Mesendoderm (in vitro differentiated cells): ENCODE results near the gene VAV3.

ENCODE experiments used
- DNase-seq: peaks from one replicate; pipeline ENCODE4 v3.0.0; 2013
- H2AK5ac ChIP-seq: 2 replicates; pipeline ENCODE4 v1.6.1; 2013; ENCODE audit warnings: low read length, inconsistent platforms
- H2BK120ac ChIP-seq: 2 replicates; pipeline ENCODE4 v1.6.1; 2013; ENCODE audit warnings: low read depth, mild to moderate bottlenecking, low read length, moderate library complexity, mixed read lengths
- H2BK15ac ChIP-seq: replicated peaks from 2 replicates; pipeline ENCODE4 v1.6.1; 2013; ENCODE audit warnings: low read depth, mild to moderate bottlenecking, moderate library complexity
- H2BK5ac ChIP-seq: 2 replicates; pipeline ENCODE4 v1.6.1; 2013; ENCODE audit warnings: low read length, inconsistent platforms
- H3K18ac ChIP-seq: 2 replicates; pipeline ENCODE4 v1.6.1; 2013; ENCODE audit warnings: mild to moderate bottlenecking, low read length, mixed read lengths
- H3K23ac ChIP-seq: one replicate; pipeline ENCODE4 v1.6.1; 2013; ENCODE audit warnings: low read length
- H3K27ac ChIP-seq: 2 replicates; pipeline ENCODE4 v1.5.1; 2013; ENCODE audit warnings: low read depth, mild to moderate bottlenecking, inconsistent platforms, low read length, moderate library complexity
- H3K27me3 ChIP-seq: 2 replicates; pipeline ENCODE4 v1.6.1; 2013; ENCODE audit warnings: low read length, control low read depth, mild to moderate bottlenecking, inconsistent platforms; ENCODE audit not compliant: insufficient read depth, poor library complexity
- H3K36me3 ChIP-seq: 2 replicates; pipeline ENCODE4 v1.6.1; 2013; ENCODE audit warnings: low read length, inconsistent platforms; ENCODE audit not compliant: control insufficient read depth, insufficient read depth
- H3K4ac ChIP-seq: one replicate; pipeline ENCODE4 v1.6.1; 2013; ENCODE audit warnings: low read depth, mild to moderate bottlenecking, low read length, moderate library complexity
- H3K4me1 ChIP-seq: 2 replicates; pipeline ENCODE4 v1.6.1; 2013; ENCODE audit warnings: low read depth, low read length, inconsistent platforms; ENCODE audit not compliant: control insufficient read depth
- H3K4me2 ChIP-seq: 2 replicates; pipeline ENCODE4 v1.6.1; 2013; ENCODE audit warnings: low read length
- H3K4me3 ChIP-seq: 2 replicates; pipeline ENCODE4 v1.5.1; 2013; ENCODE audit warnings: mild to moderate bottlenecking, low read length
- H3K56ac ChIP-seq: one replicate; pipeline ENCODE4 v1.6.1; 2013; ENCODE audit warnings: low read length
- H3K79me1 ChIP-seq: 2 replicates; pipeline ENCODE4 v1.6.1; 2013; ENCODE audit warnings: low read length, inconsistent platforms
- H3K79me2 ChIP-seq: 2 replicates; pipeline ENCODE4 v1.6.1; 2013; ENCODE audit warnings: mild to moderate bottlenecking, low read length; ENCODE audit not compliant: control insufficient read depth, insufficient read depth
- H3K9ac ChIP-seq: 2 replicates; pipeline ENCODE4 v1.6.1; 2013; ENCODE audit warnings: low read length, inconsistent platforms
- H4K5ac ChIP-seq: one replicate; pipeline ENCODE4 v1.6.1; 2013; ENCODE audit warnings: low read length
- H4K8ac ChIP-seq: one replicate; pipeline ENCODE4 v1.6.1; 2013; ENCODE audit warnings: low read depth, mild to moderate bottlenecking, control low read depth, low read length, moderate library complexity
- WGBS: extraction: QIAGEN DNeasy Blood & Tissue Kit; methylation state at CpG from one replicate; pipeline ENCODE4 v1.1.7; 2013; ENCODE audit warnings: low lambda C conversion rate, missing lambda C conversion rate; ENCODE audit not compliant: insufficient coverage; ENCODE audit errors: extremely low coverage; 5-methylcytosine and 5-hydroxymethylcytosine counted together

The VAV3 gene

GRCh38 chr1:107604825-107605224, 360.2 kb downstream of the VAV3 start:
- no peaks in the 10 kb centered on the region for H3K79me2 ChIP-seq
- DNase-seq = no peak
- H3K4ac ChIP-seq = no peak overlapping the region
- no peak overlapping the region for H2BK120ac ChIP-seq
- H3K18ac ChIP-seq = no peak overlapping the region
- no peak overlapping the region for H3K27ac ChIP-seq
- H3K4me3 ChIP-seq = no peak overlapping the region
- no peak overlapping the region for H3K56ac ChIP-seq
- H3K79me1 ChIP-seq = no peaks in the 10 kb centered on the region
- H3K23ac ChIP-seq = no peak overlapping the region
- H4K8ac ChIP-seq = no peak overlapping the region
- H3K9ac ChIP-seq = no peak overlapping the region
- H3K4me2 ChIP-seq = no peak overlapping the region
- no peak overlapping the region for H2BK5ac ChIP-seq
- H2AK5ac ChIP-seq = no peak overlapping the region
- H3K27me3 ChIP-seq = no peaks in the 10 kb centered on the region
- H2BK15ac ChIP-seq = no peak overlapping the region
- H3K36me3 ChIP-seq = no peaks in the 10 kb centered on the region
- H4K5ac ChIP-seq = no peak overlapping the region
- no peaks in the 10 kb centered on the region for H3K4me1 ChIP-seq

DNA sequence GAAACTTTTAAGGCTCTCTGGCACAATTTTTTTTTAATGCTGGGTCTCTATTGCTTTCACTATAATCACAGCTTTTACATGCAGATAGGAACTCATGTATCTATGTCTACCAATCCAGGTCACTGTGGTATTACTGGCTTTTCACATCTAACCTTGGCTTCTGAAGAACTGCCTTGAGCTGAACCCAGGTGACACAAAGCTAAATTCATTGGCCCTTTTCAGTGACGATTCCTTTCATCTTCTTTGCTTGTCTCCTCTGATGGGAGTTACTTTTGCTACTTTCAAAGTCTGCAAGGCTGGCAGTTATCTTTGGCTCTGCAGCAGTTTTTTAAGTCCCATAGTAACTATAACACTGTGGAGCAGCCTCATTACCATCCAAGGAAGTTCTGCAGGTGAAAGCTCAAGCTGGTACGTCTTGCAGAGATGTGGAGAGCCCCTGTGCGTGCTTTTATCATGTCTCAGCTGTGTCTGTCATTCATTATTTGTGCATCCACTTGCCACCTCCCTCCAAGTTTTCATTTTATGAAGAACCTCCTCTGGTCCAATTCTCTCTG, 364.3 kb downstream of the VAV3 start:
- H2BK120ac ChIP-seq = no peak overlapping the region
- no peak overlapping the region for H4K5ac ChIP-seq
- H3K4me1 ChIP-seq = no peaks in the 10 kb centered on the region
- no peak overlapping the region for H2AK5ac ChIP-seq
- DNase-seq = no peak
- H3K36me3 ChIP-seq = no peaks in the 10 kb centered on the region
- H2BK5ac ChIP-seq = no peak overlapping the region
- no peak overlapping the region for H3K9ac ChIP-seq
- no peak overlapping the region for H2BK15ac ChIP-seq
- H3K4me2 ChIP-seq = no peak overlapping the region
- no peak overlapping the region for H4K8ac ChIP-seq
- no peaks in the 10 kb centered on the region for H3K79me1 ChIP-seq
- H3K4ac ChIP-seq = no peak overlapping the region
- H3K27ac ChIP-seq = no peak overlapping the region
- H3K56ac ChIP-seq = no peak overlapping the region
- H3K27me3 ChIP-seq = no peaks in the 10 kb centered on the region
- no CpG with 5 or more reads among the region's 3 CpGs for WGBS
- H3K23ac ChIP-seq = no peak overlapping the region
- H3K4me3 ChIP-seq = no peak overlapping the region
- H3K79me2 ChIP-seq = no peaks in the 10 kb centered on the region
- H3K18ac ChIP-seq = peak overlapping the region; percentile 60

DNA sequence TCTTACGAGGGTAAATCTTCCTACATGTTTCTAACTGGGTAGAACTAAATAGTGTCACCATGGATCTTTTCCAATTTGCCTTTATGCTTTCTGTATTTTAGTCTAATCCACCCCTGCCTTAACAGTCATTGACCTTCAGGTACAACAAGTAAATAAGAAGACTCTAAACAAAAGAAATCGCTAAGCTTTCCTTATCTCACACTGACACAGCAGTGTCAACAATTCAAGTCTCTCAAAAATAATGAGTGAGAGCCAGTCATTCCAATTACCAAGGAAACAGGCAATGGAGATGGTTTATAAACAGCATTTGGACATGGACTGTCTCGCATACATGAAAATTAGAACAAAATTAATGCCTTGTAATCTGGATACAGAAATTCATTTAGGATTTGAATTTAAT, 365.8 kb downstream of the VAV3 start:
- Histone ChIP-seq H3K4me2 (no peak overlapping the region), H3K56ac (no peak overlapping the region), H2BK120ac (no peak overlapping the region), H3K36me3 (no peaks in the 10 kb centered on the region), H3K4me3 (no peak overlapping the region), H3K23ac (no peak overlapping the region), H3K79me1 (no peaks in the 10 kb centered on the region), H3K27ac (no peak overlapping the region), H3K4ac (no peak overlapping the region), H3K27me3 (no peaks in the 10 kb centered on the region), H4K5ac (no peak overlapping the region), H2BK5ac (no peak overlapping the region), H2BK15ac (no peak overlapping the region), H3K4me1 (no peaks in the 10 kb centered on the region), H3K79me2 (no peaks in the 10 kb centered on the region), H2AK5ac (no peak overlapping the region), H4K8ac (no peak overlapping the region), H3K9ac (no peak overlapping the region), H3K18ac (no peak overlapping the region)
- no CpG with 5 or more reads among the region's 3 CpGs for WGBS
- DNase-seq = peak; percentile 64

DNA sequence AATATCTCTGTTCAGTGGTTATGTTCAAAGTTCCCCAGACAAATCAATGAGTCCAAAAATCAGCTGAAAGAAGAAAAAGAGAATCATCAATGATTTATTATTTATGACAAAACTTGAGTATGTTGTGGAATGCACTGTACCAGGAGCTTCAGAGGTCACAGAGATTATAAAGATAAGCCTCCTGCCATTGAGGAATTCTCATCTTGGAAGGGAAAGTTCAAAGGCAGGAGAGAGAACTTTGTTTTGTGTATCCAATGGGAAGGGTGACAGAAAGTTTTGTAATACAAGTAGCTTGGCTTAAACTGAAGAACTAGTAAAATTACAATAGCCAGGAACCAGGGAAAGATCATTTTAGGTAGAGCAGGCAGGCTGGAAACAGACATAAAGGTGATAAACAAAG, 367.7 kb downstream of the VAV3 start:
- Histone ChIP-seq H3K18ac (no peak overlapping the region), H4K8ac (no peak overlapping the region), H3K4ac (no peak overlapping the region), H3K4me3 (no peak overlapping the region), H3K4me2 (no peak overlapping the region), H4K5ac (no peak overlapping the region), H3K79me1 (no peaks in the 10 kb centered on the region), H3K36me3 (no peaks in the 10 kb centered on the region), H3K9ac (no peak overlapping the region), H2BK120ac (no peak overlapping the region), H3K23ac (no peak overlapping the region), H3K79me2 (no peaks in the 10 kb centered on the region), H3K27ac (no peak overlapping the region), H3K56ac (no peak overlapping the region), H2AK5ac (no peak overlapping the region), H3K27me3 (no peaks in the 10 kb centered on the region), H3K4me1 (no peaks in the 10 kb centered on the region), H2BK15ac (no peak overlapping the region), H2BK5ac (no peak overlapping the region)
- DNase-seq = peak; percentile 22

GRCh38 chr1:107594536-107594935, 370.4 kb downstream of the VAV3 start:
- H3K23ac ChIP-seq = no peak overlapping the region
- no peak overlapping the region for H3K9ac ChIP-seq
- no CpG with 5 or more reads among the region's 1 CpG for WGBS
- H2AK5ac ChIP-seq = no peak overlapping the region
- H3K4me2 ChIP-seq = no peak overlapping the region
- no peaks in the 10 kb centered on the region for H3K36me3 ChIP-seq
- H3K27me3 ChIP-seq = no peaks in the 10 kb centered on the region
- no peak for DNase-seq
- H4K5ac ChIP-seq = no peak overlapping the region
- H2BK120ac ChIP-seq = no peak overlapping the region
- no peak overlapping the region for H3K27ac ChIP-seq
- no peak overlapping the region for H2BK15ac ChIP-seq
- no peak overlapping the region for H3K18ac ChIP-seq
- no peak overlapping the region for H3K4me3 ChIP-seq
- no peak overlapping the region for H3K56ac ChIP-seq
- no peaks in the 10 kb centered on the region for H3K79me1 ChIP-seq
- no peak overlapping the region for H3K4ac ChIP-seq
- no peaks in the 10 kb centered on the region for H3K4me1 ChIP-seq
- no peak overlapping the region for H2BK5ac ChIP-seq
- no peak overlapping the region for H4K8ac ChIP-seq
- no peaks in the 10 kb centered on the region for H3K79me2 ChIP-seq

DNA sequence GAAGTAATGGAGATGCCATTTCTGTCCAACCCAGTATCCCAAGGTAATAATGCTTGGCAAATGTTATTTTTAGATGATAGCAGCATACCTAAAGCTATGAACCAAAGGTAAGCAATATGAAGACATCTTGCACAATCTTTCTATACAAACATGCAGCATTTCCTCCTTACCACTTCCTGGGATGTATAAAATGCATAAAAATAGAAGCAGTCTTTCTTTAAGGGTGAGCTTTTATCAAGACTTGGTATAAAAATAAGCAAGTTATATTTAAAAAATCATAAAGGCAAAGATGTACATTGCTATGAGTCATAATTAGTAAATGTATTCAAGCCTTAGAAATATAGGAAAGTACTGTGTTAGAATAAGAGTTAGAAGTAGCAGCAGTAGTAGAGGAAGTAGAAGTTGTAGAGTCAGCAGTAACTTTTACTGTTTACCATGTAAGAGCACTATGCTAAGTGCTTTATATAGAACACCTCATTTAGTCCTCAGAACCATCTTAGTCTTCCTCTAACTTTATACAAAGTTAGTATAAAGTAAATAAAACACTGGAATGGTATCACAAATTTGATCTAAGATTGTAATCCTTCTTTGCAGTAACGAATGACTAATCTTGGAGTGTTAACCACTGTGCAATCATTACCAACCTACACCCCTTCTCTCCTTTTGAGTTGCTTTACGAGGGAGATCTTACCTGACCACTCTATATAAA, 371.3 kb downstream of the VAV3 start:
- no peak overlapping the region for H2AK5ac ChIP-seq
- DNase-seq = no peak
- H2BK5ac ChIP-seq = no peak overlapping the region
- no peaks in the 10 kb centered on the region for H3K27me3 ChIP-seq
- H3K79me1 ChIP-seq = no peaks in the 10 kb centered on the region
- H3K4me2 ChIP-seq = no peak overlapping the region
- H4K5ac ChIP-seq = no peak overlapping the region
- no peak overlapping the region for H3K18ac ChIP-seq
- no CpG with 5 or more reads among the region's 2 CpGs for WGBS
- H3K79me2 ChIP-seq = no peaks in the 10 kb centered on the region
- H3K36me3 ChIP-seq = no peaks in the 10 kb centered on the region
- no peak overlapping the region for H3K23ac ChIP-seq
- H3K4me1 ChIP-seq = no peaks in the 10 kb centered on the region
- no peak overlapping the region for H2BK15ac ChIP-seq
- no peak overlapping the region for H3K27ac ChIP-seq
- no peak overlapping the region for H3K56ac ChIP-seq
- no peak overlapping the region for H2BK120ac ChIP-seq
- no peak overlapping the region for H3K4me3 ChIP-seq
- H3K4ac ChIP-seq = no peak overlapping the region
- H4K8ac ChIP-seq = no peak overlapping the region
- H3K9ac ChIP-seq = no peak overlapping the region
